A549 (cell line): Measurements from ENCODE around the gene ORM2. TPM values are rescaled to one million over a fixed set of nuclear protein-coding genes. Genes with fewer than 3 reads are reported as not detected.
"Not testable (repeated sequence)": the region's sequence is repeated elsewhere in the genome, so short reads cannot be mapped to it uniquely, and the experiment has no call there.

ENCODE experiments used
- ATAC-seq, 2 experiments: fragments of 200-7000 bp in 1 of 2; fragments of >200 bp in 1 of 2; cut with Nextera tagmentation in 1 of 2; cut with Tn5 transposase in 1 of 2; 3 replicates each; pipeline versions ENCODE4 v1.8.0 to v1.9.1; 2018 to 2020; ENCODE audit warnings: mild to moderate bottlenecking in 1 of 2, moderate library complexity in 1 of 2
- CTCF ChIA-PET: fragments of 300-600 bp; sonication (Branson Sonifier 250); formaldehyde crosslinking; extraction: SDS; loops from one replicate; lab custom pipeline; 2021; ENCODE audit warnings: antibody characterized with exemption, inconsistent platforms; lab: Yijun Ruan, JAX
- POLR2A ChIA-PET: fragments of 350-600 bp; formaldehyde crosslinking; extraction: SDS; loops from one replicate; lab custom pipeline; 2021; ENCODE audit warnings: antibody characterized with exemption, inconsistent platforms; lab: Yijun Ruan, JAX
- DNase-seq, 2 experiments: peaks; one replicate each; pipeline versions ENCODE4 v3.0.0 to v3.0.0-alpha.2; 2011 to 2016; ENCODE audit warnings: low read depth in 1 of 2, low spot score in 1 of 2
- FAIRE-seq: peaks from 2 replicates; lab custom pipeline; 2011; peaks lifted over from hg19 to GRCh38; lab: Jason Lieb, UNC
- H3K27ac ChIP-seq, 2 experiments: fragments of >200 bp; sonication (Bioruptor Twin); formaldehyde crosslinking; 3 replicates each; pipeline ENCODE4 v1.5.1; 2016 to 2017
- H3K4me1 ChIP-seq: fragments of >200 bp; sonication (Bioruptor Twin); formaldehyde crosslinking; 3 replicates; pipeline ENCODE4 v1.6.1; 2016
- H3K4me2 ChIP-seq: fragments of >200 bp; sonication (Bioruptor Twin); formaldehyde crosslinking; 3 replicates; pipeline ENCODE4 v1.6.1; 2016
- H3K4me3 ChIP-seq: fragments of >200 bp; sonication (Bioruptor Twin); formaldehyde crosslinking; 3 replicates; pipeline ENCODE4 v1.5.1; 2016
- H3K9me3 ChIP-seq: fragments of >200 bp; sonication (Bioruptor Twin); formaldehyde crosslinking; 3 replicates; pipeline ENCODE4 v1.6.1; 2016
- CBX8 ChIP-seq: fragments of 200-600 bp; sonication (generic); IDR thresholded peaks from 2 replicates; pipeline ENCODE4 v1.6.1; 2016
- CHD2 ChIP-seq: fragments of 150-350 bp; IDR thresholded peaks from 2 replicates; pipeline ENCODE4 v1.6.1; 2014; ENCODE audit warnings: low read length; ENCODE audit not compliant: partially characterized antibody
- CHD4 ChIP-seq: fragments of 200-600 bp; sonication (generic); IDR thresholded peaks from 2 replicates; pipeline ENCODE4 v1.6.1; 2016; ENCODE audit warnings: antibody characterized with exemption, mild to moderate bottlenecking, borderline replicate concordance
- EHF ChIP-seq: fragments of 250-450 bp; sonication (Bioruptor Pico); IDR thresholded peaks from 2 replicates; pipeline ENCODE4 v1.5.0; 2020; ENCODE audit warnings: mild to moderate bottlenecking
- EHMT2 ChIP-seq: fragments of 200-600 bp; sonication (generic); IDR thresholded peaks from 2 replicates; pipeline ENCODE4 v1.6.1; 2016; ENCODE audit warnings: antibody characterized with exemption, low read depth, mild to moderate bottlenecking, moderate library complexity
- FOSB ChIP-seq: fragments of 250-450 bp; sonication (Bioruptor Pico); IDR thresholded peaks from 2 replicates; pipeline ENCODE4 v1.5.0; 2020; ENCODE audit warnings: mild to moderate bottlenecking, moderate library complexity
- GATA3 ChIP-seq: IDR thresholded peaks from 2 replicates; pipeline ENCODE4 v1.6.1; 2012; ENCODE audit warnings: borderline replicate concordance
- HOXA7 ChIP-seq: fragments of 250-450 bp; sonication (Bioruptor Pico); IDR thresholded peaks from 2 replicates; pipeline ENCODE4 v1.5.0; 2020; ENCODE audit warnings: mild to moderate bottlenecking, moderate library complexity
- KDM1A ChIP-seq: fragments of 200-600 bp; sonication (generic); IDR thresholded peaks from 2 replicates; pipeline ENCODE4 v1.6.1; 2016; ENCODE audit warnings: low read depth, mild to moderate bottlenecking
- MAFK ChIP-seq: fragments of 450-650 bp; IDR thresholded peaks from 2 replicates; pipeline ENCODE4 v1.6.1; 2014; ENCODE audit not compliant: partially characterized antibody
- NFE2L2 ChIP-seq: fragments of 150-350 bp; conservative IDR thresholded peaks from 2 replicates; pipeline ENCODE4 v1.6.1; 2014; ENCODE audit warnings: low read length
- POLR2A ChIP-seq: IDR thresholded peaks from 2 replicates; pipeline ENCODE4 v1.6.1; 2012; ENCODE audit warnings: mild to moderate bottlenecking, low read length
- RFX5 ChIP-seq: fragments of 450-650 bp; IDR thresholded peaks from 2 replicates; pipeline ENCODE4 v1.7.1; 2014; ENCODE audit warnings: antibody characterized with exemption, mild to moderate bottlenecking, moderate library complexity
- RNF2 ChIP-seq: fragments of 200-600 bp; sonication (generic); IDR thresholded peaks from 2 replicates; pipeline ENCODE4 v1.6.1; 2016; ENCODE audit warnings: low read depth, mild to moderate bottlenecking, antibody characterized with exemption, moderate library complexity, borderline replicate concordance
- SMC3 ChIP-seq: fragments of >200 bp; sonication (Bioruptor Twin); formaldehyde crosslinking; IDR thresholded peaks from 3 replicates; pipeline ENCODE4 v1.6.1; 2018; ENCODE audit warnings: inconsistent platforms
- SREBF2 ChIP-seq: fragments of 450-650 bp; IDR thresholded peaks from 2 replicates; pipeline ENCODE4 v1.6.1; 2014; ENCODE audit warnings: mild to moderate bottlenecking, moderate library complexity
- ZFP36 ChIP-seq: fragments of 450-650 bp; IDR thresholded peaks from 2 replicates; pipeline ENCODE4 v1.6.1; 2014; ENCODE audit warnings: borderline replicate concordance; ENCODE audit not compliant: partially characterized antibody
- ZSCAN20 ChIP-seq: fragments of 250-450 bp; sonication (Bioruptor Pico); IDR thresholded peaks from 2 replicates; pipeline ENCODE4 v1.8.0; 2022; ENCODE audit warnings: mild to moderate bottlenecking, moderate library complexity
- WGBS: methylation state at CpG from one replicate; pipeline ENCODE4 v1.1.6; 2017; ENCODE audit errors: missing lambda C conversion rate; 5-methylcytosine and 5-hydroxymethylcytosine counted together
- polyA plus RNA-seq, 4 experiments: library from polyadenylated mRNA; depleted of rRNA in 3 of 4; stranded (reverse); fragments of >200 nt; fragmentation: RNase III in 1 of 4; extraction: RNeasy Plus Mini Kit Qiagen cat#74134 plus additional on column Dnase treatment in 1 of 4; gene quantifications; 2 replicates in 3 of 4; 3 replicates in 1 of 4; pipeline ENCODE4 v1.2.3, GENCODE V29; 2011 to 2017
- TF ChIP-seq, protein P1 (sequence below): fragments of 150-350 bp; IDR thresholded peaks from 2 replicates; pipeline ENCODE4 v1.6.1; 2014; ENCODE audit warnings: low read depth, mild to moderate bottlenecking, low read length
- TF ChIP-seq, protein P2 (sequence below): fragments of >200 bp; sonication (Bioruptor Twin); formaldehyde crosslinking; IDR thresholded peaks from 2 replicates; pipeline ENCODE4 v1.6.1; 2016
- TF ChIP-seq, protein P3 (sequence below): fragments of 250-450 bp; sonication (Bioruptor Pico); IDR thresholded peaks from 2 replicates; pipeline ENCODE4 v1.5.0; 2021; ENCODE audit warnings: mild to moderate bottlenecking, moderate library complexity, borderline replicate concordance
- TF ChIP-seq, protein P4 (sequence below): fragments of 250-450 bp; sonication (Bioruptor Pico); IDR thresholded peaks from 2 replicates; pipeline ENCODE4 v1.5.0; 2020; ENCODE audit warnings: low read depth, mild to moderate bottlenecking, moderate library complexity

Gene ORM2
- polyA plus RNA-seq, 2 of the 4 experiments (the other 2 are of a cell fraction) = 0.10 TPM; not detected in 1

DNA sequence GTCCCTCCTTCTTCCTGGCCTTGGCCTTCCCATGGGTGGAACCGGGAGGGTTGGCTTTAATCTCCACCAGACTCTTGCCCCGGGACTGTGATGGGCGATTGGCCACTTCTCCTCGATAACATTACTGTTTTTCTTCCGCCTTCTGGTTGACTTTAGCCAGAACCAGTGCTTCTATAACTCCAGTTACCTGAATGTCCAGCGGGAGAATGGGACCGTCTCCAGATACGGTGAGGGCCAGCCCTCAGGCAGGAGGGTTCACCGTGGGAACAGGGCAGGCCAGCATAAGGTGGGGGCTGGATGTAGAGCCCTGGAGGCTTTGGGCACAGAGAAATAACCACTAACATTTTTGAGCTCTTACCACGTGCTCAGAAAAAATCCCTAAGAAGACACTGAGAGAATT, 967 bp downstream of the ORM2 start (continued):
- no peak for TF ChIP-seq NFE2L2
- no peak for TF ChIP-seq RNF2
- no peak for TF ChIP-seq CHD2
- no peak for TF ChIP-seq ZSCAN20 (CRISPR knock-in tag)
- TF ChIP-seq, all 56 proteins: peak for 0

DNA sequence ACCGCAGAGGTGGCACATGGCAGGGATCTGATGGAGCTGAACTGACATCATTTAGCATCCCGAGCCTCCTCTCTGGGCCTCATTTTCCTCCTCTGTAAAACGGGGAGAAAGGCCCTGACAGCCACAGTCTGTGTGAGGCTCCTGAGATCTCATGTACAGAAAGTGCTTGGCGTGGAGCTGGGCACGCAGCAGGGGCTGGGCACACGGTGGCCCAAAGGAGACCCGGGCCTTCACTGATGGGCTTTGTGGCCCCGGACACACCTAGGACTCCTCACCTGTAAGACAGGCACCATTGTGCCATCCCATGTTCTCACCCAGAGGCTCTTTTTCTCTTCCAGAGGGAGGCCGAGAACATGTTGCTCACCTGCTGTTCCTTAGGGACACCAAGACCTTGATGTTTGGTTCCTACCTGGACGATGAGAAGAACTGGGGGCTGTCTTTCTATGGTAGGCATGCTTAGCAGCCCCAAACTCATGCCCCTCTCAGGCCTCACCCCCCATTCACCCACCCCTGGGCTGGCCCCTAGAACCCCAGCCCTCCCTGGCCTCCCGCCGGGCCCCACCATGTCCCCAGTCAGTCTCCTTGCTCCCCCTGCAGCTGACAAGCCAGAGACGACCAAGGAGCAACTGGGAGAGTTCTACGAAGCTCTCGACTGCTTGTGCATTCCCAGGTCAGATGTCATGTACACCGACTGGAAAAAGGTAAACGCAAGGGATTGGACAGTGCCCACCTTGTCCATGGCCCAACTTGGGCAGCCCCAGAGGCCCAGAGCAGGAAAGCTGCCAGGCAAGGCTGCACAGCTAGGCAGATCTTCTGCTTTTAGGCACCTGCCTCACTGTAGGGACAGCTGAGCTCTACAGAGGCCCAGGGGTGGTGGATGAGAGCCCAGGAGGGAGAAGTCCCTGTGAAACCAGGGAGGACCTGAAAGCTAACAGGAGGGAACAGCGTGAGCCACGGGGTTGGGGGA, 1.8 kb downstream of the ORM2 start:
- WGBS = 74% methylated on average over 12 of the region's 19 CpGs

DNA sequence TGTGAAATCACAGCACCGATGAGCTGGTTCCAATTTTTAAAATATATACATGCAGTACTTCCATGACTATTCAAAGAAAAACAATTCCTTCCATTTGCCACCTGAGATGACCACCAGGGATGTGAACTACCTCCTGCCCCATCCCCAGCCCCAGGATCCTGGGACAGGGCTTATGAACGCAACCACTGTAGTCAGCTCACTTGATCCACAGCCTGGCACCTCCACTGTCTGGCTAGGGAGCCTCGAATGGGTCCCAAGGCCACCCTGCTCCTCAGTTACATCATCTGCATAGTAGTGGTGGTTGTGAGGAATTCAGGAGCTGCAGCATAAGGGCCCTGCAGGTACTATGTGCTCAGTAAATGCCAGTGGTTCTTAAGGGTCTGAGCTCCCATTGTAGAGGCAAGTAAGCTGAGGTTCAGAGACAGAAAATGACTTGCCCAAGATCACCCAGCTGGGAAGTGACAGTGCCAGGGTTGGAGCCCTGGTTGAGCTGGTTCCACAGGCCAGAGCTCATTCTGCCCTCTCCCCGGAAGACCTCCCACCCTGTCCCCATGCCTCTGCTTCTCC, 2.9 kb downstream of the ORM2 start:
- 81% methylated on average over 4 of the region's 4 CpGs for WGBS
- DNase-seq, H3K4me3 ChIP-seq, H3K4me1 ChIP-seq, H3K27ac ChIP-seq, H3K4me2 ChIP-seq, CTCF ChIA-PET, POLR2A ChIA-PET, FAIRE-seq, H3K9me3 ChIP-seq: not testable (repeated sequence)
- ATAC-seq = peak in 1 of 2 experiments; percentile 18; a peak in 3 of 6 replicates

More for the DNA sequence above, 1.8 kb downstream of the ORM2 start:
- H3K27ac ChIP-seq, POLR2A ChIA-PET, H3K4me3 ChIP-seq, CTCF ChIA-PET, FAIRE-seq, H3K4me1 ChIP-seq, DNase-seq, H3K4me2 ChIP-seq, H3K9me3 ChIP-seq: not testable (repeated sequence)
- peak; percentile 5 to 25; a peak in 4 of 6 replicates for ATAC-seq

DNA sequence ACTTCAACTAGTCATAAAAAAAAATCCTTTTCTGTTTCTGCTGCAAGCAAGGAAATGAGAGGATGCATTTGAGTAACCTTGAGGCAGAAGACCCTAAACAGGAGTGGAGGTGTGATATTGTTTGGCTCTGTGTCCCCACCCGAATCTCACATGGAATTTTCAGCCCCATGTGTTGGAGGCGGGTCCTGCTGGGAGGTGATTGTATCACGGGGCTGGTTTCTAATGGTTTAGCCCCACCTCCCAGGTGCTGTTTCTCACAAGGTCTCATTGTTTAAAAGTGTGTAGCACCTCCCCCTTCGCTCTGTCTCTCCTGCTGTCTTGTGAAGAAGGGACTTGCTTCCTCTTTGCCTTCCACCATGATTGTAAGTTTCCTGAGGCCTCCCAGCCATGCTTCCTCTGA, 4.0 kb downstream of the ORM2 start:
- FAIRE-seq, H3K27ac ChIP-seq, ATAC-seq, POLR2A ChIA-PET, H3K4me3 ChIP-seq, CTCF ChIA-PET, H3K4me2 ChIP-seq, H3K9me3 ChIP-seq, H3K4me1 ChIP-seq, DNase-seq: not testable (repeated sequence)
- whole genome bisulfite sequencing = 81% methylated on average over 3 of the region's 4 CpGs

DNA sequence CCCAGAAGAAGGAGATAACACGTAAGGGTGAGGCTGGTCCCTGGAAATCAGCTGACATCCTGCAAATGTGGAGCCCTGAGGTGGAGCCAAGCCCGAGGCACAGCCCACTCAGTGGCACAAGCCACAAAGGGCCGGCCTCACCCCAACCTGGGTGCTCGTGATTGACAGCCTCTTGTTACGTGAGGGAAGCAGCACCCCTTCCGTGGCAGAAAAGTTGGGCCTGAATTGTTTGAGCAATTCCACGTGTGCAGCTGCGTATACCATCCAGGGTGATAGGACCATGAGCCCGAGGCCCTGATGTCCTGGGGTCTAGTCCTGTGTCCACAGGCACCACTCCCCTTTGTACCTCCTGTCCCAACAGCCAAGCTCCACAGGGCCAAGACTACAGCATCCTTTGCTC, 4.8 kb downstream of the ORM2 start:
- ChIA-PET POLR2A (no interaction called here), CTCF (no interaction called here)
- Histone ChIP-seq H3K4me2 (no peak overlapping the region), H3K4me3 (no peak overlapping the region), H3K27ac (no peak overlapping the region), H3K4me1 (no peaks in the 10 kb centered on the region), H3K9me3 (no peaks in the 10 kb centered on the region)
- no peak for DNase-seq
- WGBS = 94% methylated on average over 8 of the region's 9 CpGs
- no peak for ATAC-seq
- TF ChIP-seq EHF (CRISPR knock-in tag) (no peak), RNF2 (no peak), FOSB (CRISPR knock-in tag) (no peak), CHD4 (no peak), ZFP36 (no peak), GATA3 (no peak), SREBF2 (no peak), CBX8 (no peak), ZSCAN20 (CRISPR knock-in tag) (no peak), KDM1A (no peak), EHMT2 (no peak), POLR2A (no peak), MAFK (no peak), RFX5 (no peak), HOXA7 (CRISPR knock-in tag) (no peak), SMC3 (no peak)
- TF ChIP-seq, protein P1, sequence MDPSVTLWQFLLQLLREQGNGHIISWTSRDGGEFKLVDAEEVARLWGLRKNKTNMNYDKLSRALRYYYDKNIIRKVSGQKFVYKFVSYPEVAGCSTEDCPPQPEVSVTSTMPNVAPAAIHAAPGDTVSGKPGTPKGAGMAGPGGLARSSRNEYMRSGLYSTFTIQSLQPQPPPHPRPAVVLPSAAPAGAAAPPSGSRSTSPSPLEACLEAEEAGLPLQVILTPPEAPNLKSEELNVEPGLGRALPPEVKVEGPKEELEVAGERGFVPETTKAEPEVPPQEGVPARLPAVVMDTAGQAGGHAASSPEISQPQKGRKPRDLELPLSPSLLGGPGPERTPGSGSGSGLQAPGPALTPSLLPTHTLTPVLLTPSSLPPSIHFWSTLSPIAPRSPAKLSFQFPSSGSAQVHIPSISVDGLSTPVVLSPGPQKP = no peak
- TF ChIP-seq, protein P2, sequence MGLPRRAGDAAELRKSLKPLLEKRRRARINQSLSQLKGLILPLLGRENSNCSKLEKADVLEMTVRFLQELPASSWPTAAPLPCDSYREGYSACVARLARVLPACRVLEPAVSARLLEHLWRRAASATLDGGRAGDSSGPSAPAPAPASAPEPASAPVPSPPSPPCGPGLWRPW = no peak
- TF ChIP-seq, protein P3, sequence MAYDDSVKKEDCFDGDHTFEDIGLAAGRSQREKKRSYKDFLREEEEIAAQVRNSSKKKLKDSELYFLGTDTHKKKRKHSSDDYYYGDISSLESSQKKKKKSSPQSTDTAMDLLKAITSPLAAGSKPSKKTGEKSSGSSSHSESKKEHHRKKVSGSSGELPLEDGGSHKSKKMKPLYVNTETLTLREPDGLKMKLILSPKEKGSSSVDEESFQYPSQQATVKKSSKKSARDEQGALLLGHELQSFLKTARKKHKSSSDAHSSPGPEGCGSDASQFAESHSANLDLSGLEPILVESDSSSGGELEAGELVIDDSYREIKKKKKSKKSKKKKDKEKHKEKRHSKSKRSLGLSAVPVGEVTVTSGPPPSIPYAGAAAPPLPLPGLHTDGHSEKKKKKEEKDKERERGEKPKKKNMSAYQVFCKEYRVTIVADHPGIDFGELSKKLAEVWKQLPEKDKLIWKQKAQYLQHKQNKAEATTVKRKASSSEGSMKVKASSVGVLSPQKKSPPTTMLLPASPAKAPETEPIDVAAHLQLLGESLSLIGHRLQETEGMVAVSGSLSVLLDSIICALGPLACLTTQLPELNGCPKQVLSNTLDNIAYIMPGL = no peak
- TF ChIP-seq, protein P4, sequence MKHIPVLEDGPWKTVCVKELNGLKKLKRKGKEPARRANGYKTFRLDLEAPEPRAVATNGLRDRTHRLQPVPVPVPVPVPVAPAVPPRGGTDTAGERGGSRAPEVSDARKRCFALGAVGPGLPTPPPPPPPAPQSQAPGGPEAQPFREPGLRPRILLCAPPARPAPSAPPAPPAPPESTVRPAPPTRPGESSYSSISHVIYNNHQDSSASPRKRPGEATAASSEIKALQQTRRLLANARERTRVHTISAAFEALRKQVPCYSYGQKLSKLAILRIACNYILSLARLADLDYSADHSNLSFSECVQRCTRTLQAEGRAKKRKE (CRISPR knock-in tag) = no peak
- no peak for FAIRE-seq
